Thyroid gland (tissue), 4 donors: ENCODE measurements around the gene FOXO6. TPM values are rescaled to one million over a fixed set of nuclear protein-coding genes. Genes with fewer than 3 reads are reported as not detected.

Experiments used
- DNase-seq, 2 donors: peaks; one replicate each; pipeline ENCODE4 v3.0.0-alpha.2; 2019
- H3K27ac ChIP-seq, 3 donors: fragments of 200-600 bp; sonication (generic); 1 replicate in 2 of 3; 2 replicates in 1 of 3; pipeline ENCODE4 v1.5.1; 2016 to 2019; ENCODE audit warnings: mild to moderate bottlenecking in 1 of 3, moderate library complexity in 1 of 3
- H3K27me3 ChIP-seq: fragments of 200-600 bp; sonication (generic); one replicate; pipeline ENCODE4 v1.5.1; 2019
- H3K36me3 ChIP-seq, 2 donors: fragments of 200-600 bp; sonication (generic); one replicate each; pipeline ENCODE4 v1.5.1; 2016 to 2019
- H3K4me1 ChIP-seq, 2 donors: fragments of 200-600 bp; sonication (generic); one replicate each; pipeline ENCODE4 v1.5.1; 2017 to 2019
- H3K4me3 ChIP-seq, 3 donors: fragments of 200-600 bp; sonication (generic); replicated peaks in 1 of 3; 1 replicate in 2 of 3; 2 replicates in 1 of 3; pipeline ENCODE4 v1.5.1; 2016; ENCODE audit warnings: mild to moderate bottlenecking in 1 of 3
- H3K9me3 ChIP-seq: fragments of 200-600 bp; sonication (generic); one replicate; pipeline ENCODE4 v1.5.1; 2017
- CTCF ChIP-seq, 6 experiments: fragments of 200-600 bp in 3 of 6; fragments of 450-650 bp in 3 of 6; sonication (generic) in 3 of 6; IDR thresholded peaks; one replicate each; pipeline ENCODE4 v1.5.1; 2016 to 2019; ENCODE audit warnings: antibody characterized with exemption in 6 of 6, mild to moderate bottlenecking in 2 of 6, inconsistent platforms in 1 of 6, moderate library complexity in 1 of 6
- POLR2A ChIP-seq, 2 donors: fragments of 450-650 bp; IDR thresholded peaks; one replicate each; pipeline ENCODE4 v1.6.1; 2017; ENCODE audit warnings: antibody characterized with exemption in 2 of 2, mild to moderate bottlenecking in 2 of 2, moderate library complexity in 1 of 2
- WGBS, 2 donors: methylation state at CpG; one replicate each; pipeline ENCODE4 v1.1.5; 2017; 5-methylcytosine and 5-hydroxymethylcytosine counted together
- intact Hi-C: fragments of 100-400 bp; cut with DNase I; formaldehyde crosslinking; loops from one replicate; pipeline ENCODE4 v1.15.1; 2023
- total RNA-seq, 4 donors: library from RNA; depleted of rRNA; stranded (reverse); fragments of >200 nt; gene quantifications; one replicate each; pipeline ENCODE4 v1.2.3, GENCODE V29; 2016

FOXO6 gene
- total RNA-seq, 4 donors from 2014 or later, result 1.1 to 4.2 (median 2.6) TPM

DNA sequence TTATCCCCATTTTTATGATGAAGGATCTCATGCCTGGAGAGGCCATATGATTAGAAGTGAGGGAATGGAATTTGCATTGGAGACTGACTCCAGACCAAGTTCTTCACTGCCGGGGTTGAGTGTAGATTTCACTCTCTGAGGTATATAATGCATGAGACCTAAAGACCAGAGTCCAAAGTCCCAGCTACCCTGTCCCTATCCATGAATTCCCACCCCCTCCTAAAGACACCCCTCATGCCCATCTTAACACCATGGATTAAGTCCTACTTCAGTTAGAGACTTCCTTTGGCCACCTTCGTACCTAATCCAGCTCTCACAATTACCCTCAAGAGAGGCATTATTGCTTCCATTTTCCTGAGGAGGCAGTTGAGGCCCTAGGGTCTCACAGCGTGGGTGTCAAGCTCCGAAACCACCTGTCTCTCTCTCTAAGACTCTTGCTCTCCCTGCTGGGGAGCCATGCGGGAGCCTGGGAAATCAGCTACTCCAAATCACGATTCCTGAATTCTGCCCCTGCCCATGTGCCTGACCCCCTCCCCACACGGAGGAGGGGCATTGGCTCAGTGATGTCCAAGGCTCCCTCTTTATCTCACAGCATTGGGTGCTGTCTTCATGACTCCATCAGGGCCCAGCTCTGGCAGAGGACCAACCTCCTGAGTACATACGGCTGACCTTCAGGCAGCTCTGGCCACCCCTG lies 11.7 kb upstream of the FOXO6 start:
- WGBS, 2 donors, result 86 to 90% methylated on average over 8 of the region's 8 CpGs
- no peak overlapping the region for H3K4me3 ChIP-seq
- intact Hi-C loops, result no loop called here
- no peak for DNase-seq
- H3K36me3 ChIP-seq, result no peaks in the 10 kb centered on the region
- no peaks in the 10 kb centered on the region for H3K27me3 ChIP-seq
- no peaks in the 10 kb centered on the region for H3K9me3 ChIP-seq
- no peaks in the 10 kb centered on the region for H3K4me1 ChIP-seq
- no peak for TF ChIP-seq CTCF (IDR thresholded peaks at IDR 0.05)
- TF ChIP-seq POLR2A (IDR thresholded peaks at IDR 0.05), result no peak
- H3K27ac ChIP-seq, result no peak overlapping the region

GRCh38 chr1:41350055-41350378 lies 11.2 kb upstream of the FOXO6 start:
- 76 to 78% methylated on average over 2 of the region's 2 CpGs for WGBS, 2 donors
- no peaks in the 10 kb centered on the region for H3K36me3 ChIP-seq
- intact Hi-C loops, result no loop called here
- H3K4me3 ChIP-seq, result no peak overlapping the region
- H3K27ac ChIP-seq, result no peak overlapping the region
- no peak for DNase-seq
- H3K4me1 ChIP-seq, result no peaks in the 10 kb centered on the region
- TF ChIP-seq POLR2A (IDR thresholded peaks at IDR 0.05) (no peak), CTCF (IDR thresholded peaks at IDR 0.05) (no peak)
- H3K9me3 ChIP-seq, result no peaks in the 10 kb centered on the region
- no peaks in the 10 kb centered on the region for H3K27me3 ChIP-seq

DNA sequence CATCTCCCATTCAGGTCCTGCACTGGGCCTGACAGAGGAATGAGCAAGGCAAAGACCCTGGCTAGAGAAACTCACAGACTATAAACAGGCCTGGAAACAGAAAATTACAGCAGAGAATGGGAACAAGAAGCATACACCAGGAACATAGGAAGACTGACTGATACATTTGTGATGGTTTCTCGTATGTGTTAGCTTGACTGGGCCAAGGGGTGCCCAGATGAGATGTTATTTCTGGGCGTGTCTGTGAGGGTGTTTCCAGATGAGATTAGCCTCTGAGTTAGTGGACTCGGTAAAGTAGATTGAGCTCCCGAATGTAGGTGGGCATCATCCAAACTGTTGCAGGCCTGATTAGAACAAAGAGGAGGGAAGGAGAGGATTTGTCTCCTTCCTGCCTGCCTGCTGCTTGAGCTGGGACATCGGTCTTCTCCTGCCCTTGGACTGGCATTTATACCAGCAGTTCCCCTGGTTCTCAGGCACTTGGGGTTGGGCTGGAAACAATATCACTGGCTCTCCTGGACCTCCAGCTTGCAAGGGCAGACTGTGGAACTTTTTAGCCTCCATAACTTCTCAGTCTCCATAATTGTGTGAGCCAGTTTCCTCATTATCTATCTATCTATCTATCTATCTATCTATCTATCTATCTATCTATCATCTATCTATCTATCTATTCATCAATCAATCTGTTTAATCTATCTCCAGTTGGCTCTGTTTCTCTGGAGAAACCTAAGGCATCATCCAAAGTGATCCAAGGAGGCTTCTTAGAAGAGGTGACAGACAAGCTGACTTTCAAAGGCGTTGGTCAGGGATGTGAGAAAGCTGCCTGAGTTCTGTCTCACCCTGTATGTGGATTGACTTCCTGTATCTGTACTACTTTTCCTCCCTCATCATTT lies 9.7 kb upstream of the FOXO6 start:
- no peak for TF ChIP-seq POLR2A (IDR thresholded peaks at IDR 0.05)
- H3K9me3 ChIP-seq, result no peaks in the 10 kb centered on the region
- H3K4me1 ChIP-seq, result no peaks in the 10 kb centered on the region
- H3K4me3 ChIP-seq, result no peak overlapping the region
- intact Hi-C loops, result no loop called here
- H3K27me3 ChIP-seq, result no peaks in the 10 kb centered on the region
- DNase-seq, result no peak
- H3K27ac ChIP-seq, result no peak overlapping the region
- no peaks in the 10 kb centered on the region for H3K36me3 ChIP-seq
- 87 to 88% methylated on average over 6 of the region's 6 CpGs for WGBS, 2 donors

DNA sequence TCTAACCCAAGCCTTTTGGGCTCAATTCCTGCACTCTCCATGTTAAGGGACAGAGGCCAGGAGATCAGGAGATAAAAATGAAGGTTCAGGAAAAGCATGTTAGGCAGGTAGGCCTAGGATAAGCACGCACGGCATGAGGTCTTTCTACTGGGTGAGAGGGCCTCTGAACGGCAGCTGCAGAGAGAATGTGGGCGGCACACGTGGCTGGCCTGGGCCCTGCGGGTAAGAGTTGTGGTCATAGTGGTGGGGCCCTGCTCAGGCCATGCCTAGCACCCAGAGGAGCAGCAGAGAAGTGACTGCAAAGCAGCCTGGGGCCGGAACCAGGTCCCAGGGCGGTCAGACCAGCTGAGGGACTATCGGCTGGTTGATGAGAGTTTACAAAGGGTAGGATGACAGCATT lies 7.5 kb upstream of the FOXO6 start:
- DNase-seq, result no peak
- H3K36me3 ChIP-seq, result no peaks in the 10 kb centered on the region
- no peak for TF ChIP-seq POLR2A (IDR thresholded peaks at IDR 0.05)
- no peaks in the 10 kb centered on the region for H3K9me3 ChIP-seq
- 81 to 85% methylated on average over 9 of the region's 9 CpGs for WGBS, 2 donors
- no peaks in the 10 kb centered on the region for H3K27me3 ChIP-seq
- H3K4me3 ChIP-seq, result no peak overlapping the region
- H3K4me1 ChIP-seq, result no peaks in the 10 kb centered on the region
- no peak overlapping the region for H3K27ac ChIP-seq
- intact Hi-C loops, result no loop called here

- Histone ChIP-seq H3K27me3 (no peaks in the 10 kb centered on the region), H3K4me3 (no peak overlapping the region), H3K4me1 (peaks cover 0 to 3% of the 10 kb centered on the region in 2 donors), H3K36me3 (no peaks in the 10 kb centered on the region), H3K27ac (no peak overlapping the region), H3K9me3 (no peaks in the 10 kb centered on the region)
- WGBS, 2 donors, result 80 to 96% methylated on average over 2 to 3 of the region's 3 CpGs
- intact Hi-C loops, result no loop called here
- no peak for DNase-seq
- TF ChIP-seq POLR2A (IDR thresholded peaks at IDR 0.05), result no peak
- no peak for TF ChIP-seq CTCF (IDR thresholded peaks at IDR 0.05)
Observed at GRCh38 chr1:41354956-41355355, 6.3 kb upstream of the FOXO6 start.

- DNase-seq, result no peak
- no peaks in the 10 kb centered on the region for H3K36me3 ChIP-seq
- no peak overlapping the region for H3K4me3 ChIP-seq
- no peak for TF ChIP-seq POLR2A (IDR thresholded peaks at IDR 0.05)
- TF ChIP-seq CTCF (IDR thresholded peaks at IDR 0.05), result no peak
- intact Hi-C loops, result no loop called here
- H3K27ac ChIP-seq, result no peak overlapping the region
- no peaks in the 10 kb centered on the region for H3K9me3 ChIP-seq
- H3K4me1 ChIP-seq, result peaks cover under 1 to 4% of the 10 kb centered on the region in 2 donors
- no peaks in the 10 kb centered on the region for H3K27me3 ChIP-seq
- whole genome bisulfite sequencing, 2 donors, result 100% methylated on average over 1 of the region's 1 CpG
Observed at GRCh38 chr1:41355356-41355755, 5.9 kb upstream of the FOXO6 start.
